Mesenchymal stem cell (in vitro differentiated cells and primary cell): ENCODE results near the gene AKT1.

Experiments
- DNase-seq: peaks from one replicate; pipeline ENCODE4 v3.0.0-alpha.2; 2013
- H2AFZ ChIP-seq: one replicate; pipeline ENCODE4 v1.6.1; 2013; ENCODE audit warnings: low read depth, mild to moderate bottlenecking, control low read depth, inconsistent platforms, low read length, moderate library complexity
- H2AK5ac ChIP-seq: 2 replicates; pipeline ENCODE4 v1.6.1; 2013; ENCODE audit warnings: low read length, moderate library complexity, mild to moderate bottlenecking, inconsistent platforms; ENCODE audit not compliant: severe bottlenecking
- H2BK120ac ChIP-seq: one replicate; pipeline ENCODE4 v1.6.1; 2013; ENCODE audit warnings: low read depth, mild to moderate bottlenecking, inconsistent platforms, low read length, moderate library complexity
- H2BK12ac ChIP-seq, 2 experiments: one replicate each; pipeline ENCODE4 v1.6.1; 2013; ENCODE audit warnings: inconsistent platforms in 2 of 2, low read length in 2 of 2, mild to moderate bottlenecking in 2 of 2, moderate library complexity in 2 of 2, control low read depth in 1 of 2
- H2BK15ac ChIP-seq: one replicate; pipeline ENCODE4 v1.6.1; 2013; ENCODE audit warnings: mild to moderate bottlenecking, low read depth, inconsistent platforms; ENCODE audit not compliant: poor library complexity, severe bottlenecking
- H2BK5ac ChIP-seq: 2 replicates; pipeline ENCODE4 v1.6.1; 2013; ENCODE audit warnings: low read depth, mild to moderate bottlenecking, low read length, control low read depth, inconsistent platforms; ENCODE audit not compliant: poor library complexity, severe bottlenecking
- H3K14ac ChIP-seq, 2 experiments: one replicate each; pipeline ENCODE4 v1.6.1; 2013; ENCODE audit warnings: inconsistent platforms in 2 of 2, low read length in 2 of 2, control low read depth in 1 of 2, mild to moderate bottlenecking in 1 of 2, moderate library complexity in 1 of 2
- H3K18ac ChIP-seq, 2 experiments: one replicate each; pipeline ENCODE4 v1.6.1; 2013; ENCODE audit warnings: inconsistent platforms in 2 of 2, low read length in 2 of 2, control low read depth in 1 of 2, low read depth in 1 of 2, mild to moderate bottlenecking in 1 of 2
- H3K23ac ChIP-seq, 2 experiments: one replicate each; pipeline ENCODE4 v1.6.1; 2013; ENCODE audit warnings: inconsistent platforms in 2 of 2, low read length in 2 of 2, mild to moderate bottlenecking in 2 of 2, moderate library complexity in 2 of 2, control low read depth in 1 of 2
- H3K27ac ChIP-seq: 2 replicates; pipeline ENCODE4 v1.5.1; 2013; ENCODE audit warnings: mild to moderate bottlenecking, moderate library complexity, low read length, control low read depth, inconsistent platforms; ENCODE audit not compliant: poor library complexity, severe bottlenecking
- H3K27me3 ChIP-seq, 2 experiments: 2 replicates each; pipeline versions ENCODE4 v1.6.1 to v1.7.0; 2013; ENCODE audit warnings: low read length in 2 of 2, mild to moderate bottlenecking in 2 of 2, moderate library complexity in 2 of 2, control low read depth in 1 of 2, inconsistent platforms in 1 of 2; ENCODE audit not compliant: control insufficient read depth in 1 of 2, insufficient read depth in 1 of 2
- H3K36me3 ChIP-seq, 2 experiments: 2 replicates each; pipeline versions ENCODE4 v1.6.1 to v1.7.0; 2013; ENCODE audit warnings: low read length in 2 of 2, control low read depth in 1 of 2, inconsistent platforms in 1 of 2, low read depth in 1 of 2, mild to moderate bottlenecking in 1 of 2; ENCODE audit not compliant: insufficient read depth in 2 of 2, control insufficient read depth in 1 of 2
- H3K4ac ChIP-seq, 2 experiments: one replicate each; pipeline ENCODE4 v1.6.1; 2013; ENCODE audit warnings: inconsistent platforms in 2 of 2, low read length in 2 of 2, mild to moderate bottlenecking in 2 of 2, moderate library complexity in 2 of 2, control low read depth in 1 of 2, low read depth in 1 of 2
- H3K4me1 ChIP-seq: 2 replicates; pipeline ENCODE4 v1.6.1; 2013; ENCODE audit warnings: low read depth, low read length, control low read depth; ENCODE audit not compliant: control insufficient read depth, insufficient read depth
- H3K4me2 ChIP-seq: 2 replicates; pipeline ENCODE4 v1.6.1; 2013; ENCODE audit warnings: low read length, mild to moderate bottlenecking, inconsistent platforms; ENCODE audit not compliant: poor library complexity, severe bottlenecking
- H3K4me3 ChIP-seq, 2 experiments: 2 replicates each; pipeline versions ENCODE4 v1.5.1 to v1.7.0; 2013; ENCODE audit warnings: low read length in 2 of 2, mild to moderate bottlenecking in 2 of 2, control low read depth in 1 of 2, low read depth in 1 of 2; ENCODE audit not compliant: insufficient read depth in 1 of 2
- H3K79me1 ChIP-seq: replicated peaks from 2 replicates; pipeline ENCODE4 v1.6.1; 2013; ENCODE audit warnings: mild to moderate bottlenecking, control low read depth, low read length, inconsistent platforms; ENCODE audit not compliant: poor library complexity, severe bottlenecking
- H3K9ac ChIP-seq: 2 replicates; pipeline ENCODE4 v1.7.0; 2013; ENCODE audit warnings: mild to moderate bottlenecking, low read length, moderate library complexity
- H3K9me3 ChIP-seq: 2 replicates; pipeline ENCODE4 v1.7.0; 2013; ENCODE audit warnings: mild to moderate bottlenecking, low read length; ENCODE audit not compliant: control insufficient read depth
- H4K8ac ChIP-seq: one replicate; pipeline ENCODE4 v1.6.1; 2013; ENCODE audit warnings: inconsistent platforms, mild to moderate bottlenecking, low read length, moderate library complexity
- H4K91ac ChIP-seq: one replicate; pipeline ENCODE4 v1.6.1; 2013; ENCODE audit warnings: mild to moderate bottlenecking, low read length, inconsistent platforms
- WGBS: methylation state at CpG from one replicate; pipeline ENCODE4 v1.1.7; 2013; ENCODE audit warnings: mixed read lengths; 5-methylcytosine and 5-hydroxymethylcytosine counted together

The AKT1 gene

GRCh38 chr14:104824353-104824997, 28.9 kb upstream of the AKT1 start:
- Histone ChIP-seq H3K27ac (no peak overlapping the region), H2AK5ac (no peak overlapping the region), H3K4me1 (peaks cover 27% of the 10 kb centered on the region), H2BK12ac (no peak overlapping the region), H2AFZ (no peak overlapping the region), H2BK15ac (no peak overlapping the region), H3K36me3 (no peaks in the 10 kb centered on the region), H3K14ac (no peak overlapping the region), H4K8ac (no peak overlapping the region), H3K4ac (no peak overlapping the region), H4K91ac (no peak overlapping the region), H2BK5ac (no peak overlapping the region), H3K9me3 (peaks cover 4% of the 10 kb centered on the region), H2BK120ac (no peak overlapping the region), H3K9ac (no peak overlapping the region), H3K4me2 (no peak overlapping the region), H3K27me3 (peaks cover 0 to 4% of the 10 kb centered on the region in 2 experiments), H3K4me3 (no peak overlapping the region), H3K23ac (no peak overlapping the region), H3K79me1 (peaks cover 2% of the 10 kb centered on the region), H3K18ac (no peak overlapping the region)
- 96% methylated on average over 2 of the region's 2 CpGs for WGBS
- DNase-seq, result no peak

- Histone ChIP-seq H3K23ac (no peak overlapping the region), H2BK12ac (no peak overlapping the region), H2AFZ (no peak overlapping the region), H2BK15ac (no peak overlapping the region), H4K8ac (no peak overlapping the region), H3K14ac (no peak overlapping the region), H3K4me1 (peaks cover 27% of the 10 kb centered on the region), H3K27ac (no peak overlapping the region), H3K36me3 (peaks cover 6% of the 10 kb centered on the region in 2 experiments), H2AK5ac (no peak overlapping the region), H4K91ac (peak overlapping the region; percentile 10), H3K4me3 (no peak overlapping the region), H3K4me2 (no peak overlapping the region), H2BK120ac (no peak overlapping the region), H3K4ac (no peak overlapping the region), H3K79me1 (peaks cover 2% of the 10 kb centered on the region), H3K18ac (no peak overlapping the region), H2BK5ac (no peak overlapping the region), H3K9ac (no peak overlapping the region), H3K27me3 (peaks cover 0 to 4% of the 10 kb centered on the region in 2 experiments), H3K9me3 (peaks cover 8% of the 10 kb centered on the region)
- 90% methylated on average over 22 of the region's 22 CpGs for WGBS
- DNase-seq, result no peak
Observed at GRCh38 chr14:104822821-104823615, 27.5 kb upstream of the AKT1 start.

- WGBS, result 89% methylated on average over 27 of the region's 27 CpGs
- H3K9me3 ChIP-seq, result peaks cover 9% of the 10 kb centered on the region
- H4K91ac ChIP-seq, result no peak overlapping the region
- H3K4me1 ChIP-seq, result peaks cover 19% of the 10 kb centered on the region
- no peak overlapping the region for H3K27ac ChIP-seq
- H2BK5ac ChIP-seq, result no peak overlapping the region
- peaks cover 7% of the 10 kb centered on the region in 2 experiments for H3K36me3 ChIP-seq
- no peak overlapping the region for H3K23ac ChIP-seq
- peaks cover 0 to under 1% of the 10 kb centered on the region in 2 experiments for H3K27me3 ChIP-seq
- H3K4me2 ChIP-seq, result no peak overlapping the region
- H3K79me1 ChIP-seq, result no peaks in the 10 kb centered on the region
- H4K8ac ChIP-seq, result no peak overlapping the region
- H2BK12ac ChIP-seq, result no peak overlapping the region
- DNase-seq, result no peak
- H2AK5ac ChIP-seq, result no peak overlapping the region
- no peak overlapping the region for H2BK120ac ChIP-seq
- H3K18ac ChIP-seq, result no peak overlapping the region
- H3K14ac ChIP-seq, result no peak overlapping the region
- H3K9ac ChIP-seq, result no peak overlapping the region
- H3K4me3 ChIP-seq, result no peak overlapping the region
- no peak overlapping the region for H2BK15ac ChIP-seq
- H3K4ac ChIP-seq, result no peak overlapping the region
- H2AFZ ChIP-seq, result no peak overlapping the region
Observed at GRCh38 chr14:104821971-104822608, 26.5 kb upstream of the AKT1 start.
